GM21390 (cell line): ENCODE data around the gene PARM1.
A peak's percentile ranks its signal among the peaks of the same experiment; 100 is the strongest.

Experiments used
- ATAC-seq: cut with Tn5 transposase; IDR thresholded peaks from one replicate; pipeline ENCODE4 v1.9.1; 2021; ENCODE audit not compliant: unreplicated experiment

PARM1 gene

DNA sequence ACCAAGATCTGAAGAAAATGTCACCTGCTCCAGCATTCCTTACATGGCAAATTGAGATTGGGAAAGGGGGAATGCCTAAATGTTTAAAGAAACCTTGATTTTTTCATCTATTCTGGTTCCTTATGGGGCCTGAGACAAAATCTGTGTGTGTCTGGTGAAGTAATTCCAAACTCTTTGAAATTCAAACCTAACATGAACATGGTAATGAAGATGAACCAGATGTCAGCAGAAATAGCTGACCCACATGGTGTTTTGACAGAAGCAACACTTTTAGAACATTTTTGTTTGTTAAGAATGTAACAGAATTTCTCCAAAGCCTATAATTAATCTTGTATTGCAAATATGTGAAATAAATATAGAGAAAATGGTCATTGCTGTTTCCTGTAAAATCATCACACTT is 133.0 kb downstream of the PARM1 start:
- ATAC-seq: no peak

DNA sequence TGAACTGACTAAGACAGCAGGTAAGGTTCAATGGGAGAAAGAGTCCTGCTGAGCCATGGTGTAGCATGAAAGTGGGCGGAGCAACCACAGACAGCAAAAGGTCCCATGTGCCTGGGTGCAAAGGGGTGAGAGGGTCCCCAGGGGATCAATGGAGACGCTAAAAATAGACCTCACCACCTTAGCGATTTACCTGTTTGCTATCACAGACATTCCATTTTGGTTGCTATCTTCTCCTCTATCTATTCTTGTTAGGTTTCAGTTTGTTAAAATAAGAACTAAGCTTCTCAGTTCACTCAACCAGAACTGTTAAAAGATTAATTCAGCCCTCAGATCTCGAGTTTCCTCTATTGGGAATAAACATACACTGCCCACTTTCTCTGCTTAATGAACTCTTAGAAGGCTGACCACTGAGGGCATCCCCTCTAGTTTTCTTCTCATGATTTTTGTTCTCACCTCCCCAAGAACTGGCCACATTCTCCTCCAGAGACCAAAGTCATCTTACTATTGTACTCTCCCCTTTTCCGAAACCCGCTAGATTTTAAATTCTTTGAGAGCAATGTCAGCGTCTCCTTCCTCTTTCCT is 136.7 kb downstream of the PARM1 start:
- ATAC-seq: peak; percentile 77

DNA sequence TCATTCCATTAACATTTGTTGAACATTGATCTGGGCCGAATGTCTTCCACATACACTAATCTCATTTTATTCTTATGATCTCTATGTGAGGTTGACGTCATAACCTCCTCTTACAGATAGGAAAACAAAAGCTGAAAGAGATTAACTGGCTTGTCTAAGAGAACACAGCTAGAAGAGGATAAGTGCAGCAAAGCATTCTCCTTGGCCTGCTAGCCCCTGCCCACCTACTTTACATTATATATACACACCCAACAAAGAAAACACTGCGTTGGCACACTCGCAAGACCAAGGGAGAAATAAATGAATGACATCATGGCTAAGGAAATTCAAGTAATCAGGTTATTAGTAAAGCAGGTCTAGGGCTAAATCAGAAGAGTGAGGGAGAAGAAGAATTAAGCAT is 138.4 kb downstream of the PARM1 start:
- ATAC-seq: no peak

DNA sequence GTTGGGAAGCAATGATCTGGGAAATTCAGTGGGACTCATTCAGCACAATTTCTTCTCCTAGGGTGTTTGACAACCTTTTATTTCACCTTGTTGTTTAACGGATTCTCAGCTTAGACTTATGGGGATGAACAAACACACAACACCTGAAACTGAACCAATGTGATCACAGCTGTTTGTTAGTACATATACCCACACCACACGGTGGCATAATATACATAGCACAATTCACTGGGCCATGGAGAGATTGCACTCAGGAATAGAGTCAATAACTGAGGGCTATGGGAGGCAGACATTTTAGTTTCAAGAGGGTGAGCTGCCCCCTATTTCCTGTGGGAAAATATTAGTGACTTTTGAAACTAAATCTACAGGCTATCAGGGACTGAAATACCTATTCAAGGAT is 148.0 kb downstream of the PARM1 start:
- no peak for ATAC-seq

DNA sequence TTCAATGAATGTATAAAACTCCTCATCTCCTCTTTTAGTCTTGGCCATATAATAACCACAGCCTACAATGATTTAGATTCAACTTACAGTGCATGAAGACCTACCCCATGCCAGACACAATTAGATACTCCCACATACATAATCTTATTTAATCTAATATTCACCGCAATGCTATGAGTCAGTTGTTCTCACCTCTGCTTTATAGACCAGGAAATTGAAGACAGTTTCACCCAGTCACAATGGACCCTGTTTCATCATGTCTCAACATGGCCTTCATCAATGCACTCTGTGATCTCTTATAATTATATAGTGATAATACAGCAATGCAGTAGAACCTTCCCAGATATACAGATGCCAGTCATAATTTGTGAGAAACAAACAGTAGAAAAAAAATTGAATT is 148.6 kb downstream of the PARM1 start:
- ATAC-seq: no peak

DNA sequence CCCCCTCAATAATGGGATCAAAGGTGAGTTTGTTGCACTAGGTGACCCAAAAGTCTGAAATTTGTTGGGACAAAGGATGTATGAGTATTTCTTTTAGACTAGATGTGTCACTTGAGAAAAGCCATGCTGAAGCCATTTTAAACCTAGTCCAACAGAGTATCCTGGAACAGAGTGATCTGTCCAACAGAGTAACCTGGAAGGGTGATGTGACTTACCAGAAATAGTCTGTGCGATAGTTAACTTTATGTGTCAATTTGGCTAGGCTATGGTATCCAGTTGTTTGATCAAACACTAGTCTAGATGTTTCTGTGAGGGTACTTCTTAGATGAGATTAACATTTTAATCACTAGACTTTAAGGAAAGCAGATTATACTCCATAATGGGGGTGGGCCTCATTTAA is 154.5 kb downstream of the PARM1 start:
- ATAC-seq: no peak

DNA sequence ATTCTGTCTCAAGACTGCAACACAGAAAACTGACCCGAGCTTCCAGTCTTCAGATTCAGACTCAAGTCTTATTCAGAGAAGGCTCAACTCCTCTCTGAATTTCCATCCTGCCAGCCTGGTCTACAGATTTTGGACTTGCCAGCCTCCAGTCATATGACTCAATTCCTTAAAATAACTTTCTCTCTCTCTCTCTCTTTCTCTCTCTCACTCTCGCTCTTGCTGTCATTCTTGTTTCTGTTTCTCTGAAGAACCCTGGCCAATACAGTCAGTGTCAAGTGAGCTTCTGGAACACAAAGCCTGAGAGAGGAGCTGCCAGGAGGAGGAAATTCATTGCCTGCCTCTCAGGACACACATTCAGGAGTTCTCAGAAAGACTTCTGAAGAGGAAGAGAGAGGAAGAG is 154.9 kb downstream of the PARM1 start:
- peak; percentile 90 for ATAC-seq

DNA sequence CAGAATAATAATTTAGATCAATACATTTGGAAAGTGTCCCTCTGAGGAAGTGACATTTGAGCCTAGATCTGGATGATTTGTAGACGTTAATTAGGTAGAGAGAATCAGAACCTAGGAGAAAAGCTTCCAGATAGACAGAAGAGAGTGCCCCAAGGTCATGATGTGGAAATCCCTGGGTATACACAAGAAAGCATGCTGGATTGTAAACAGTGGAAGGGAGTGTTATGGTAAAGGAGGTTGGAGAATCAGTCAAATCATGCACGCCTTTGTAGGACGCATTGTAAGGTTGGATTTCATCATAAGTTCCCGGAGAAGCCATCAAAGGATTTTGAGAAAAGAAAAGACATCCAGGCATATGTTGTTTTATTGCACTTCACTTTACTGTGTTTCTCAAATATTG is 156.3 kb downstream of the PARM1 start:
- no peak for ATAC-seq

DNA sequence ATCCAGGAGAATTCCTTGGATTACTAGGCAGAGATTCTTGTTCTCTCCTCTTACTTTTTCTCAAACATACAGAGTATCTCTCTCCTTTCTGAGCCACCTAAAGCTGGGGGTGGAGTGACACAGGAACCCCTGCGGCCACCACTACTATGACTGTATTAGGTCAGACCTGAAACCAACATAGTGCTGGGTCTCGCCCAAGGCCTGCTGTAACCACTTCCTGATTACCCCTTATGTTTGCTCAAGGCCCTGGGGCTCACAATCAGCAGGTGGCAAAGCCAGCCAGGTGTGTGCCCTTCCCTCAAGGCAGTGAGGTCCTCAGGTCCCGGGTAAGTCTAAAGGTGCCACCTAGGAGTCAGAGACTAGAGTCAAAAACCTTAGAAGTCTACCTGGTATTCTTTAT is 166.4 kb downstream of the PARM1 start:
- peak; percentile 91 for ATAC-seq
